Mesothelial cell of epicardium (in vitro differentiated cells): Measurements from ENCODE around the gene OR6K2. TPM values are rescaled to one million over a fixed set of nuclear protein-coding genes. Genes with fewer than 3 reads are reported as not detected.

Source experiments
- DNase-seq, 2 experiments: peaks; one replicate each; pipeline ENCODE4 v3.0.0; 2021; ENCODE audit warnings: low spot score in 2 of 2; ENCODE audit not compliant: unreplicated experiment in 2 of 2
- H3K27ac Mint-ChIP-seq: 2 replicates; pipeline ENCODE4 v1.8.0; 2021; ENCODE audit warnings: mixed read lengths
- H3K27me3 Mint-ChIP-seq: 2 replicates; pipeline ENCODE4 v1.8.0; 2021; ENCODE audit warnings: low read depth, mixed read lengths
- H3K36me3 Mint-ChIP-seq: 2 replicates; pipeline ENCODE4 v1.8.0; 2021; ENCODE audit warnings: mixed read lengths
- H3K4me1 Mint-ChIP-seq: 2 replicates; pipeline ENCODE4 v1.8.0; 2021; ENCODE audit warnings: mixed read lengths
- H3K4me3 Mint-ChIP-seq: 2 replicates; pipeline ENCODE4 v1.8.0; 2021; ENCODE audit warnings: mild to moderate bottlenecking, moderate library complexity, mixed read lengths
- H3K9me3 Mint-ChIP-seq: 2 replicates; pipeline ENCODE4 v1.8.0; 2021; ENCODE audit warnings: mixed read lengths
- CTCF ChIP-seq: fragments of 200-600 bp; sonication (generic); IDR thresholded peaks from one replicate; pipeline ENCODE4 v1.5.0; 2021; ENCODE audit warnings: antibody characterized with exemption; ENCODE audit not compliant: unreplicated experiment
- total RNA-seq: library from RNA; stranded (reverse); gene quantifications from 3 replicates; pipeline ENCODE4 v1.2.1, GENCODE V29; 2021

The OR6K2 gene
- total RNA-seq, 1 donor from 2014 or later, result not detected

- H3K4me3 Mint-ChIP-seq, result no peak overlapping the region
- peaks cover 5% of the 10 kb centered on the region for H3K27me3 Mint-ChIP-seq
- H3K36me3 Mint-ChIP-seq, result no peaks in the 10 kb centered on the region
- no peak for TF ChIP-seq CTCF
- H3K27ac Mint-ChIP-seq, result no peak overlapping the region
- H3K9me3 Mint-ChIP-seq, result no peaks in the 10 kb centered on the region
- no peaks in the 10 kb centered on the region for H3K4me1 Mint-ChIP-seq
- DNase-seq, result no peak
Observed at GRCh38 chr1:158674302-158674701, 26.1 kb downstream of the OR6K2 start.

GRCh38 chr1:158666037-158666436 lies 34.4 kb downstream of the OR6K2 start:
- H3K4me3 Mint-ChIP-seq, result no peak overlapping the region
- H3K9me3 Mint-ChIP-seq, result no peaks in the 10 kb centered on the region
- H3K4me1 Mint-ChIP-seq, result peaks cover 2% of the 10 kb centered on the region
- TF ChIP-seq CTCF, result no peak
- no peak overlapping the region for H3K27ac Mint-ChIP-seq
- no peak for DNase-seq
- H3K27me3 Mint-ChIP-seq, result peaks cover 4% of the 10 kb centered on the region
- H3K36me3 Mint-ChIP-seq, result no peaks in the 10 kb centered on the region

- Mint-ChIP-seq H3K36me3 (no peaks in the 10 kb centered on the region), H3K4me1 (peaks cover 18% of the 10 kb centered on the region), H3K4me3 (no peak overlapping the region), H3K9me3 (peaks cover 10% of the 10 kb centered on the region), H3K27me3 (no peaks in the 10 kb centered on the region), H3K27ac (peak overlapping the region; percentile 37)
- DNase-seq, result no peak
- TF ChIP-seq CTCF, result no peak
Observed at GRCh38 chr1:158654571-158654970, 45.9 kb downstream of the OR6K2 start.

- DNase-seq, result no peak
- Mint-ChIP-seq H3K9me3 (peaks cover 10% of the 10 kb centered on the region), H3K4me3 (no peak overlapping the region), H3K36me3 (no peaks in the 10 kb centered on the region), H3K4me1 (peaks cover 18% of the 10 kb centered on the region), H3K27ac (no peak overlapping the region), H3K27me3 (no peaks in the 10 kb centered on the region)
- no peak for TF ChIP-seq CTCF
Observed at GRCh38 chr1:158654086-158654485, 46.4 kb downstream of the OR6K2 start.

- Mint-ChIP-seq H3K9me3 (no peaks in the 10 kb centered on the region), H3K4me3 (no peak overlapping the region), H3K4me1 (peaks cover 18% of the 10 kb centered on the region), H3K27me3 (no peaks in the 10 kb centered on the region), H3K27ac (no peak overlapping the region), H3K36me3 (no peaks in the 10 kb centered on the region)
- TF ChIP-seq CTCF, result no peak
- no peak for DNase-seq
Observed at GRCh38 chr1:158652721-158653334, 47.6 kb downstream of the OR6K2 start.

Other genes with a start within 250 kb of the OR6K2 start
- gene OR10K1, start 238.8 kb downstream of the OR6K2 start, total RNA-seq, result not detected in 3 replicates
- gene OR10R2, start 228.4 kb downstream of the OR6K2 start, total RNA-seq, result not detected in 3 replicates
- gene OR6Y1, start 146.2 kb downstream of the OR6K2 start, total RNA-seq, result not detected in 3 replicates
- not detected in 3 replicates for gene OR6P1, start 130.1 kb downstream of the OR6K2 start, total RNA-seq
- gene OR10X1, start 120.8 kb downstream of the OR6K2 start, total RNA-seq, result not detected in 3 replicates
- gene OR10Z1, start 95.4 kb downstream of the OR6K2 start, total RNA-seq, result not detected in 3 replicates
- 0.88 to 1.4 TPM (median 1.1 TPM) in 3 replicates for gene SPTA1, start 13.9 kb downstream of the OR6K2 start, total RNA-seq
- gene OR6K3, start 20.1 kb upstream of the OR6K2 start, total RNA-seq, result not detected in 3 replicates
- not detected in 3 replicates for gene OR6K6, start 54.1 kb upstream of the OR6K2 start, total RNA-seq
- gene OR6N1, start 71.5 kb upstream of the OR6K2 start, total RNA-seq, result not detected in 3 replicates
- gene OR6N2, start 80.6 kb upstream of the OR6K2 start, total RNA-seq, result not detected in 3 replicates
- not detected in 3 replicates for gene MNDA, start 130.7 kb upstream of the OR6K2 start, total RNA-seq
- gene PYHIN1, start 230.9 kb upstream of the OR6K2 start, total RNA-seq, result 0.13 TPM in 1 of 3 replicates, not detected in the others